Activated naive CD8-positive, alpha-beta T cell treated with anti-CD3 and anti-CD28 coated beads for 36 hours (primary cell): ENCODE results near the gene CCL24. TPM values are rescaled to one million over a fixed set of nuclear protein-coding genes. Genes with fewer than 3 reads are reported as not detected.
"Not testable (repeated sequence)": the region's sequence is repeated elsewhere in the genome, so short reads cannot be mapped to it uniquely, and the experiment has no call there.

ENCODE experiments used
- DNase-seq: peaks from one replicate; pipeline ENCODE4 v3.0.0; 2021
- H3K27ac Mint-ChIP-seq: one replicate; pipeline ENCODE4 v1.8.0; 2022; ENCODE audit warnings: mild to moderate bottlenecking, moderate library complexity, mixed read lengths
- H3K27me3 Mint-ChIP-seq: one replicate; pipeline ENCODE4 v1.8.0; 2022; ENCODE audit warnings: mild to moderate bottlenecking, mixed read lengths
- H3K36me3 Mint-ChIP-seq: one replicate; pipeline ENCODE4 v1.8.0; 2021; ENCODE audit warnings: mild to moderate bottlenecking, mixed read lengths
- H3K4me1 Mint-ChIP-seq: one replicate; pipeline ENCODE4 v1.8.0; 2021; ENCODE audit warnings: mixed read lengths
- H3K4me3 Mint-ChIP-seq: one replicate; pipeline ENCODE4 v1.8.0; 2022; ENCODE audit warnings: mild to moderate bottlenecking, moderate library complexity, mixed read lengths
- H3K9me3 Mint-ChIP-seq: one replicate; pipeline ENCODE4 v1.8.0; 2022; ENCODE audit warnings: mixed read lengths
- total RNA-seq, 2 experiments: library from RNA; stranded (reverse); gene quantifications; one replicate each; pipeline ENCODE4 v1.2.3, GENCODE V29; 2021

The CCL24 gene
- total RNA-seq, 2 experiments from 2014 or later = not detected

- no peak overlapping the region for H3K4me3 Mint-ChIP-seq
- no peaks in the 10 kb centered on the region for H3K4me1 Mint-ChIP-seq
- H3K36me3 Mint-ChIP-seq = no peaks in the 10 kb centered on the region
- H3K9me3 Mint-ChIP-seq = no peaks in the 10 kb centered on the region
- DNase-seq = no peak
- H3K27me3 Mint-ChIP-seq = peaks cover 3% of the 10 kb centered on the region
- H3K27ac Mint-ChIP-seq = no peak overlapping the region
Observed at GRCh38 chr7:75835688-75836285, 22.2 kb upstream of the CCL24 start.

GRCh38 chr7:75833662-75834061, 20.1 kb upstream of the CCL24 start:
- not testable (repeated sequence) for H3K9me3 Mint-ChIP-seq, H3K27ac Mint-ChIP-seq, DNase-seq, H3K36me3 Mint-ChIP-seq, H3K4me1 Mint-ChIP-seq, H3K27me3 Mint-ChIP-seq, H3K4me3 Mint-ChIP-seq

DNA sequence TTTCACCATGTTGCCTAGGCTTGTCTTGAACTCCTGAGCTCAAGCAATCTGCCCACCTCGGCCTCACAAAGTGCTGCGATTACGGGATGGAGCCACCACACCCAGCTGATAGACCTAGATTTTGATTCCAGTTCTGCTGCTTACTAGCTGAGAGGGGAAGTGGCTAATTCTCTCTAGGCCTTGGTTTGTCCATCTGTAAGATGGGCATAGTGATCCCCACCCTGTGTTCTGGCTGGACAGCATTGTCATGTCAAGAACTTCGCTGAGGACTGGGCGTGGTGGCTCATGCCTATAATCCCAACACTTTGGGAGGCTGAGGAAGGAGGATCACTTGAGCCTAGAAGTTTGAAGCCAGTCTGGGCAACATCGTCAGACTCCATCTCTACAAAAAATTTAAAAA, 17.4 kb upstream of the CCL24 start:
- DNase-seq = no peak
- Mint-ChIP-seq H3K4me3 (no peak overlapping the region), H3K9me3 (no peaks in the 10 kb centered on the region), H3K27ac (no peak overlapping the region), H3K36me3 (no peaks in the 10 kb centered on the region), H3K4me1 (no peaks in the 10 kb centered on the region), H3K27me3 (peaks cover 3% of the 10 kb centered on the region)

- H3K4me3 Mint-ChIP-seq, H3K27ac Mint-ChIP-seq, H3K36me3 Mint-ChIP-seq, H3K27me3 Mint-ChIP-seq, DNase-seq, H3K4me1 Mint-ChIP-seq, H3K9me3 Mint-ChIP-seq: not testable (repeated sequence)
Observed at GRCh38 chr7:75829656-75830055, 16.1 kb upstream of the CCL24 start.

GRCh38 chr7:75823198-75823910, 9.7 kb upstream of the CCL24 start:
- no peaks in the 10 kb centered on the region for H3K4me1 Mint-ChIP-seq
- no peaks in the 10 kb centered on the region for H3K9me3 Mint-ChIP-seq
- DNase-seq = no peak
- H3K27ac Mint-ChIP-seq = no peak overlapping the region
- H3K36me3 Mint-ChIP-seq = no peaks in the 10 kb centered on the region
- H3K4me3 Mint-ChIP-seq = no peak overlapping the region
- no peaks in the 10 kb centered on the region for H3K27me3 Mint-ChIP-seq

- Mint-ChIP-seq H3K27ac (no peak overlapping the region), H3K27me3 (no peaks in the 10 kb centered on the region), H3K9me3 (no peaks in the 10 kb centered on the region), H3K4me1 (no peaks in the 10 kb centered on the region), H3K4me3 (no peak overlapping the region), H3K36me3 (no peaks in the 10 kb centered on the region)
- DNase-seq = no peak
Observed at GRCh38 chr7:75820688-75821087, 7.1 kb upstream of the CCL24 start.

DNA sequence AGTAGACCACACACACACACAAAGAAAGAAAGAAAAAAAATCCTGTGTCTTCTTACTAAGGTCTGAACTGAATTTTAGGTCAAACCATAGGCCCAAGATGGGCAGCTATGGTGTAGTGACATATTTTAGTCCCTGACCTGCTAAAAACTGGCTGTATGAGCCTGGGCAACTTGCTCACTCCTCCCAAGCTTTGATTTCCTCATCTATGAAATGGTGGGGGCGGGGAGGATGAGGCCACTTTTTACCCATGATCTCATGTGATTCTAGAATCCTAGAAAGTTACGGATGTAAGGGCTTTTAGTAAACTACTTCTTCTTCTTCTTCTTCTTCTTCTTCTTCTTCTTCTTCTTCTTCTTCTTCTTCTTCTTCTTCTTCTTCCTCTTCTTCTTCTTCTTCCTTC, 6.1 kb upstream of the CCL24 start:
- no peaks in the 10 kb centered on the region for H3K9me3 Mint-ChIP-seq
- H3K4me3 Mint-ChIP-seq = no peak overlapping the region
- H3K36me3 Mint-ChIP-seq = no peaks in the 10 kb centered on the region
- no peak overlapping the region for H3K27ac Mint-ChIP-seq
- H3K27me3 Mint-ChIP-seq = no peaks in the 10 kb centered on the region
- no peaks in the 10 kb centered on the region for H3K4me1 Mint-ChIP-seq
- no peak for DNase-seq

GRCh38 chr7:75818472-75818871, 4.9 kb upstream of the CCL24 start:
- Mint-ChIP-seq H3K27ac (no peak overlapping the region), H3K27me3 (peaks cover 7% of the 10 kb centered on the region), H3K4me3 (no peak overlapping the region)

DNA sequence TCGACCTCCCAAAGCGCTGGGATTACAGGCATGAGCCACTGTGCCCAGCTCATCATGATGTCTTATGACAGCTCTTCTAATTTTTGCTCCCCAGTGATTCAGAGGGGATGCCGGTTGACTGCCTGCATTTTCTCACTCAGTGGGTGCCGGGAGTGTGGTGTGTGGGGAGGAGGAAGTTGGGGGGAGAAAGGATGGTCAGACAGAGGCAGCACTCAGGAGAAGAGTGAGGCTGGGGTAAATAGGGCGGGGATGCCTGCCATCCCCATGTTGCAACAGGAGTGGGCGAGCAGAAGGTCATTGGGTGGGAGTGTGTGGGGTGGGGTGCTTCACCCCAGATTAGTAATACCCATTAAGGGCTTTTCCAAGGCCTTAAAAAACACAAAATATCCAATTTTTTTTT, 3.5 kb upstream of the CCL24 start:
- no peaks in the 10 kb centered on the region for H3K9me3 Mint-ChIP-seq
- no peaks in the 10 kb centered on the region for H3K36me3 Mint-ChIP-seq
- no peaks in the 10 kb centered on the region for H3K4me1 Mint-ChIP-seq
- no peak for DNase-seq
- H3K27ac Mint-ChIP-seq = no peak overlapping the region
- peaks cover 10% of the 10 kb centered on the region for H3K27me3 Mint-ChIP-seq
- no peak overlapping the region for H3K4me3 Mint-ChIP-seq

More at GRCh38 chr7:75818472-75818871, 4.9 kb upstream of the CCL24 start:
- Mint-ChIP-seq H3K9me3 (no peaks in the 10 kb centered on the region), H3K4me1 (no peaks in the 10 kb centered on the region), H3K36me3 (no peaks in the 10 kb centered on the region)
- no peak for DNase-seq

DNA sequence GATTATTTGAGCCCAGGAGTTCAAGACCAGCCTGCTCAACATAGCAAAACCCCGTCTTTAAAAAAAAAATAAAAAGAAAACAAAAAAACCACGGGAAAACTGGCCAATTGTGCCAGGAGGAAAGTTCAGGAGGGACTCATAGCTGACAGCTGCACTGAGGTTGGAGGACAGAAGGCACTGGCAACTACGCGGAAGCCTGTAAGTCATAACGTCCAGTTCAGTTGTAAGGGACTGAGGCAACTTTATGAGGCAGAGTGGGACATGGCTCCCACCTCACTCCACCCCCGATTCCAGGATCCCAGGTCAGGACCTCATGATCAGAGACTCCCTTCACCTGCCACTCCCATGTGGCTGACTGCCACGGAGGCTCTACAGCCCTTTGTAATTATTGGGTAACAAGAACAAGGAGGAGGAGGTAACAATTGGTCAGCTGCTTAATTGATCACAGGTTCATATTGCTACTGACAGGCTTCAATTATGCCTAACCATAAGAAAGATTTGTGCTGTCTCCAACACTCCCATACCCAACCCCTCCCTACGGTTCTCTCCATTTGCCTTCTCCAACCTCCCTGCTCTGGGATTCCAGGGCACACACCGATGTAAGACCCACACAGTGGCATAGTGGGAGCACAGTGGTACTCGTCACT, 1.9 kb upstream of the CCL24 start:
- no peaks in the 10 kb centered on the region for H3K4me1 Mint-ChIP-seq
- H3K36me3 Mint-ChIP-seq = no peaks in the 10 kb centered on the region
- no peak overlapping the region for H3K4me3 Mint-ChIP-seq
- H3K27me3 Mint-ChIP-seq = peaks cover 10% of the 10 kb centered on the region
- no peaks in the 10 kb centered on the region for H3K9me3 Mint-ChIP-seq
- no peak for DNase-seq
- H3K27ac Mint-ChIP-seq = no peak overlapping the region

- no peak overlapping the region for H3K4me3 Mint-ChIP-seq
- peaks cover 10% of the 10 kb centered on the region for H3K27me3 Mint-ChIP-seq
- no peaks in the 10 kb centered on the region for H3K36me3 Mint-ChIP-seq
- H3K4me1 Mint-ChIP-seq = no peaks in the 10 kb centered on the region
- no peak overlapping the region for H3K27ac Mint-ChIP-seq
- DNase-seq = no peak
- H3K9me3 Mint-ChIP-seq = no peaks in the 10 kb centered on the region
Observed at GRCh38 chr7:75814407-75814947, 871 bp upstream of the CCL24 start.

GRCh38 chr7:75813084-75813483, 522 bp downstream of the CCL24 start:
- no peak overlapping the region for H3K27ac Mint-ChIP-seq
- DNase-seq = no peak
- peaks cover 10% of the 10 kb centered on the region for H3K27me3 Mint-ChIP-seq
- H3K4me1 Mint-ChIP-seq = no peaks in the 10 kb centered on the region
- H3K9me3 Mint-ChIP-seq = no peaks in the 10 kb centered on the region
- no peak overlapping the region for H3K4me3 Mint-ChIP-seq
- H3K36me3 Mint-ChIP-seq = no peaks in the 10 kb centered on the region

DNA sequence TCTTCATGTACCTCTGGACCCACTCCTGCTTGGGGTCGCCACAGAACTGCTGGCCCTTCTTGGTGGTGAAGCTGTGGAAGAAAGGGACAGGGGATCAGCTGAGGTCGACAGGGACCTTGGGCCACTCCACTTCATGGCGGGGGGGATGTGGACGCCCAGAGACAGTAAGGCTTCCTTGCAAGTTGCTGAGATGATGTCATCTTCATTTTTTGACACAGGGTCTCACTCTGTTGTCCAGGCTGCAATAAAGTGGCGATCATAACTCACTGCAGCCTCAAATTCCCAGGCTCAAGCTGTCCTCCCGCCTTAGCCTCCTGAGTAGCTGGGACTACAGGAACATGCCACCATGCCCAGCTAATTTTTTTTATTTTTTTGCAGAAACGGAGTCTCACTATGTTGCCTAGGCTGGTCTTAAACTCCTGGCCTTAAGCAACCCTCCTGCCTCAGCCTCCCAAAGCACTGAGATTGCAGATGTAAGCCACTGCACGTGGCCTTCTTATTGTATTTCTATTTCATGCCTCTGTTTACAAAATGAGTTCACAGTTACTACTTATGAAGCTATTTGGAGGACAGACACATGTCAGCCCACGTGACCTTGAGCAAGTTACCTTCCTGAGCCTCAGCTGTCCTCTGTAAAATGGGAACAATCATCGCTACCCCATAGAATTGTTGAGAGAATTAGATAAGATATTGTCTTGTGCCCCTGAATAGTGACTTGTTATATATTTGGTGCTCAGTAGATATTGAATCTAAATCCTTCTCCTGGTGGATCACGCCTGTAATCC, 1.5 kb downstream of the CCL24 start:
- H3K36me3 Mint-ChIP-seq = no peaks in the 10 kb centered on the region
- peaks cover 13% of the 10 kb centered on the region for H3K27me3 Mint-ChIP-seq
- no peak for DNase-seq
- peaks cover 6% of the 10 kb centered on the region for H3K9me3 Mint-ChIP-seq
- no peaks in the 10 kb centered on the region for H3K4me1 Mint-ChIP-seq
- H3K4me3 Mint-ChIP-seq = no peak overlapping the region
- no peak overlapping the region for H3K27ac Mint-ChIP-seq

GRCh38 chr7:75809396-75809795, 4.2 kb downstream of the CCL24 start:
- no peak for DNase-seq
- Mint-ChIP-seq H3K36me3 (no peaks in the 10 kb centered on the region), H3K9me3 (peaks cover 14% of the 10 kb centered on the region), H3K27ac (no peak overlapping the region), H3K4me3 (no peak overlapping the region), H3K27me3 (peaks cover 13% of the 10 kb centered on the region), H3K4me1 (no peaks in the 10 kb centered on the region)

DNA sequence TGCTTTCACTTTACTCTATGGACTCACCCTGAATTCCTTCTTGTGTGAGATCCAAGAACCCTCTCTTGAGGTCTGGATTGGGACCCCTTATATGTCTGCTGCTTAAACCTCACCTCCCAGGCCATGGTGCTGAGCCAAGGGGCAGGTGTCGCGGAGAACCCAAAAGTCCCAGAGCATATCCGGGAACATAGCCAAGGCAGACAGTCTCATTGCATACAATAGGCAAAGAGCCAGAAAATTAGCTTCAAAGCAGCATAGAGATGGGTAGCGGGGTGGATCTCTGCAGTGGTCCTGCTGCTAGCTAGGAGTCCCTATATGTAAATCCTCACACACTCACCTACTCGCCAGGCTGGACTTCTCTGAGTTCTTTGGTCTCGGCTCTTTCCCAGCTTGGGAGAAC, 5.5 kb downstream of the CCL24 start:
- no peaks in the 10 kb centered on the region for H3K4me1 Mint-ChIP-seq
- no peaks in the 10 kb centered on the region for H3K36me3 Mint-ChIP-seq
- H3K4me3 Mint-ChIP-seq = no peak overlapping the region
- peaks cover 3% of the 10 kb centered on the region for H3K27me3 Mint-ChIP-seq
- no peak for DNase-seq
- H3K9me3 Mint-ChIP-seq = peaks cover 14% of the 10 kb centered on the region
- H3K27ac Mint-ChIP-seq = no peak overlapping the region
